SH-SY5Y (cell line): Measurements from ENCODE around the gene PITRM1.

Source experiments
- GATA2 ChIP-seq: IDR thresholded peaks from 2 replicates; pipeline ENCODE4 v1.6.1; 2011; ENCODE audit warnings: mild to moderate bottlenecking, low read depth, low read length
- GATA3 ChIP-seq: IDR thresholded peaks from 2 replicates; pipeline ENCODE4 v1.6.1; 2011; ENCODE audit warnings: low read depth, mild to moderate bottlenecking, low read length, moderate library complexity

DNA sequence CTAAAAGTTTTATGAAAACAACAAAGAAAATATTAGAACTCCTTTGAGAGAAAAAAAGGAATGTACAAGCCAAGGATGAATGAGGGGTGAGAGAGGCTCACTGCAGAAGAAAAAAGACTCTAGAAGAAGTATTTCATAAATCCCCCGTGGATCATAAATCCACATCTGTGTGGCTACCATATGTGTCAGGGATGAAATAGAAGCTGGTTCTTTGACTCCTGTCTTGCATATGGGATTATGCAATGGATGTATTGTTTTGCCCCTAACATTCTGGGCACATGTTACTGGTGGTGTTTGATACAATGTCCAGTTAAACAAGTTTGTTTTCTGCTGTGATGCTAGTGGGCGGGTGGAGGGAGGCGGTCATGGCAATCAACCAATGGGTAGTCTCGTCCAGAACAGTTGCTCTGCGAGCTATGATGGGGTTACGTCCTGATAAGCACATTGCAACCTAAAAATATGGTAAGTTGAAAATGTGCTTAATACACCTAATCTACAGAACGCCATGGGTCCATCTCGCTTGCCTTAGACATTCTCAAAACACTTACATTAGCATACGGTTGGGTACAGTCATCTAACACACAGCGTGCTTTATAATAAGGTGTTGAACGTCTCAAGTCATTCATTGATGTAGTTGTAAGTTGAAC is 34.1 kb upstream of the PITRM1 start:
- TF ChIP-seq GATA2: no peak
- TF ChIP-seq GATA3: no peak
